Measurements from ENCODE around the gene MXRA8. TPM values are rescaled to one million over a fixed set of nuclear protein-coding genes. Genes with fewer than 3 reads are reported as not detected.
"Not testable (repeated sequence)": the region's sequence is repeated elsewhere in the genome, so short reads cannot be mapped to it uniquely, and the experiment has no call there.

Gene MXRA8
- total RNA-seq, 2 experiments from 2014 or later, result 0.18 to 0.23 TPM

DNA sequence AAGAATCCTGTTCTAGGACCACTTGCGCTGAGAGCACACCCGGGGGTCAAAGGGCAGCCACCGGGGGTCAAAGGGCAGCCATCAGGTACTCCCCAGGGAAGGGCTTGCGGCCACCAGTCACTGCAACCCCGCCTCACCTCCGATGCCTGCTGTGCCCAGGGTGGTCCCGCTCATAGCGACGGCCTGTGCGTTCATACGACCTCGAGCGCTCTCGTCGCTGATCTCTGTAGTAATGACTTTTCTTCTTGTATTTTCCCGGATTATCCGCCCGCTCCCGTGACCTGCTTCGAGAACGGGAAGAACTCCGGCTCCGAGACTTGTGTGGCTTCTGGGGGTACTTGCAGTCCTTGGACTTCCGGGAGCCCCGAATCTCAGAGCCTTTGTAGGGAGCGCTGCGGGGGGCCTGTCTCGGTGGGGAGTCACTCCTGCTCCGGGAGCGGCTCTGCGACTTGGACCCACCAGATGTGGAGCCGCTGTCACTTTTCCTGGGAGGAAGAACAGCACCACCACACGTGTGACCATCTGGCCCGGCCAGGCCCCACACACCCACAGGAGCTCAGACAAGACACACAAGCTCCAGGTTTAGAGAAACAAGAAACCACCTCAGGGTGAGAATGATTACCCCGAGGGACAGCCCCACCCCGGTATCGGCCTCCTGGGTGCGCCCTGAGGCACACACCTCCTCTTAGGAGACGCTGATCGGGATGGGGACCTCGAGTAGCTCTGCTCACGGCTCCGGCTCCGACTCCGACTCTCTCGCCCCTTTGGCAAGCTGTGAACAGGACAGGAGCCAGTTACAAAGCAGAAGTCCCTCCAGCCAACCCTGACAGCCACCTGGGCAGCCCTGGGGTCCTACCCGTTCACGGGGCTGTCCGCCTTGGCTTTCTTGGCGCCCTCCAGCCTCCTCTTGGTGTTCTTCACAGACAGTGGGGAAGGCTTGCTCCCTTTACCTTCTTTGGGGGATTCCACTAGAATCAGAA lies 29.0 kb upstream of the MXRA8 start:
- Mint-ChIP-seq H3K4me3 (no peak overlapping the region), H3K36me3 (ENCODE audit: low read depth) (peaks cover 62% of the 10 kb centered on the region), H3K27me3 (no peaks in the 10 kb centered on the region), H3K9me3 (no peaks in the 10 kb centered on the region), H3K27ac (no peak overlapping the region), H3K4me1 (peaks cover 1% of the 10 kb centered on the region)
- CTCF ChIA-PET, result interaction anchor here (1.8 to 2.4 kb wide), 2 partner anchors 12 to 15 kb away, joined by 6 to 7 read pairs; partner anchors contain the start of gene AURKAIP1
- POLR2A ChIA-PET, result interaction anchor here (1.5 to 3.0 kb wide), 2 partner anchors 11 to 12 kb away, joined by 4 to 11 read pairs; no protein-coding TSS in a partner anchor
- DNase-seq, result no peak

DNA sequence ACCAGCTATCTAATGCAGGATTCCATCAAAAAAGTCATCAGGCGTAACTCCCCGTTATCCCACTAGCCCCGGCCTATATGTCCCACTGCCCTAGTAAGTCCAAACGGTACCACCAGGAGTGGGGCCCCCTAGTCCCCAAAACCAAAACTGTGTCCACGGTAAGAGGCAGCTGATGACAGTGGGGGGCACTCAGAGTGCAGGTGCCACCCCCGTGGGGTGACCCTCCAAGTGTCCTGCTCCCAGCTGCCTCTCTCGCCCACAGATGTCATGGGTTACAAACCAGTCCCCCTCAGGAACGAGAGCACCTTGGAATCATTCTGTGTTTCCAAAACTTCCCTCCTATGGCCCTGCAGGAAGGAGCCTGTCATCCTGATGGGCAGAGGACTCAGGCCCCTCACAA lies 27.6 kb upstream of the MXRA8 start:
- Mint-ChIP-seq H3K27ac (no peak overlapping the region), H3K36me3 (ENCODE audit: low read depth) (peaks cover 47% of the 10 kb centered on the region), H3K4me3 (no peak overlapping the region), H3K27me3 (no peaks in the 10 kb centered on the region), H3K4me1 (no peaks in the 10 kb centered on the region), H3K9me3 (no peaks in the 10 kb centered on the region)
- CTCF ChIA-PET, result interaction anchor here (1.8 kb wide), 1 partner anchor 14 kb away, joined by 6 read pairs; no protein-coding TSS in a partner anchor
- no peak for DNase-seq
- POLR2A ChIA-PET, result interaction anchor here (1.1 to 1.6 kb wide), 2 partner anchors 10 to 19 kb away, joined by 3 to 5 read pairs; partner anchors contain the start of gene AURKAIP1

DNA sequence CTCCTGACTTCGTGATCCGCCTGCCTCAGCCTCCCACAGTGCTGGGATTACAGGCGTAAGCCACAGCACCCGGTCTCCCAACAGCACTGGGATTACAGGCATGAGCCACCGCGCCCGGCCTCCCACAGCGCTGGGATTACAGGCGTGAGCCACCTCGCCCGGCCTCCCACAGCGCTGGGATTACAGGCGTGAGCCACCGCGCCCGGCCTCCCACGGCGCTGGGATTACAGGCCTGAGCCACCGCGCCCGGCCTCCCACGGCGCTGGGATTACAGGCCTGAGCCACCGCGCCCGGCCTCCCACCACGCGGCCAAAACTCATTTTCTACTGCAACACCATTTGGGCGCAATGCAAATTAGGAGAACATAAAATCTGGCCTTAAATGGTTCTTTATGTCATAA lies 27.0 kb upstream of the MXRA8 start:
- not testable (repeated sequence) for H3K4me1 Mint-ChIP-seq, H3K27ac Mint-ChIP-seq, H3K9me3 Mint-ChIP-seq, H3K27me3 Mint-ChIP-seq, DNase-seq, H3K4me3 Mint-ChIP-seq
- CTCF ChIA-PET, result interaction anchor here (1.8 kb wide), 1 partner anchor 13 kb away, joined by 6 read pairs; no protein-coding TSS in a partner anchor
- POLR2A ChIA-PET, result interaction anchor here (1.1 to 1.6 kb wide), 3 partner anchors 10 to 19 kb away, joined by 3 to 5 read pairs (median 3); partner anchors contain the start of genes AURKAIP1 and CCNL2
- H3K36me3 Mint-ChIP-seq (ENCODE audit: low read depth), result peaks cover 41% of the 10 kb centered on the region

DNA sequence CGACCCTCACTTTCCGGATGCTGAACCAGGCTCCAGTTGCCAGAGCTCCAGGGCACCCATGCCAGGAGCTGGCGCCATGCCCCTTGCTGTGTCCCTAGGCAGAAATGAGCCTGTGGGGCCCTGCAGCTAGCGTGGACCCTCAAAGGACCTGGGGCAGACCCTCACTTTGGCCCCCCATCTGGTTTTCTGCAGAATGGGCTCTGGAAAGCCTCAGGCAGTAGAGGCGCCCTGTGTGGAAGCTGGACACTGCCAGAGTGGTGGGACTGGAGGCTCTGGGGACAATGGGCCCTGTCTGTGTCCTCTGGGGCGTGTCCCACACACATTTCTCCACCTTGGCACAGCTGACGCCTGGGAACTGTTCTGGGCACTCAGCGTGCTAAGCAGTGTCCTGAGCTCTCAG lies 22.9 kb upstream of the MXRA8 start:
- ChIA-PET CTCF (interaction anchor here (0.7 kb wide), 1 partner anchor 15 kb away, joined by 4 read pairs; no protein-coding TSS in a partner anchor), POLR2A (interaction anchor here (1.8 kb wide), 1 partner anchor 18 kb away, joined by 9 read pairs; the partner anchor contains the start of gene CCNL2)
- Mint-ChIP-seq H3K9me3 (no peaks in the 10 kb centered on the region), H3K36me3 (ENCODE audit: low read depth) (peaks cover 6% of the 10 kb centered on the region), H3K27ac (no peak overlapping the region), H3K4me3 (no peak overlapping the region), H3K27me3 (no peaks in the 10 kb centered on the region), H3K4me1 (peaks cover 3% of the 10 kb centered on the region)
- DNase-seq, result no peak

DNA sequence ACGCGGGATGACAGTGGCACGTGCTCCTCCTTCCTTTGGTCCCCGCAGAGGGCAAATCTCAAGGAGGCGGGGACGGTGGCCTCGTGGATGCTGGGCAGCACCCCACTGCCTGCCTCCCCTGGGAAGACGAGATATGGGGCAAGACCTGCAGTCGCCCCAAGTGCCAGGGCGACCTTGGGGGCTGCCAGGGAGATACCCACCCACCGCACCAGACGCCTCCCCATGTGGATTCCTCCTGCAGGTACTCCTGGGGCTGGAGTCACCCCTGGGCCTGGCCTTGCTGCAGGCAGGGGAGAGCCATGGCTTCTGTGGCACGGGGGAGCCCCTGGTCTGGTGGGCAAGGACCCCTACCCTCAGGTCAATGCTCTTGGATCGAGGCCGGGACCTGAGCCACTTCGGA lies 22.5 kb upstream of the MXRA8 start:
- Mint-ChIP-seq H3K27me3 (no peaks in the 10 kb centered on the region), H3K4me3 (no peak overlapping the region), H3K36me3 (ENCODE audit: low read depth) (peaks cover 2% of the 10 kb centered on the region), H3K4me1 (peaks cover 6% of the 10 kb centered on the region), H3K9me3 (no peaks in the 10 kb centered on the region), H3K27ac (no peak overlapping the region)
- ChIA-PET CTCF (interaction anchor here (0.7 kb wide), 1 partner anchor 16 kb away, joined by 4 read pairs; no protein-coding TSS in a partner anchor), POLR2A (interaction anchor here (1.8 kb wide), 1 partner anchor 18 kb away, joined by 9 read pairs; the partner anchor contains the start of gene CCNL2)
- DNase-seq, result no peak

DNA sequence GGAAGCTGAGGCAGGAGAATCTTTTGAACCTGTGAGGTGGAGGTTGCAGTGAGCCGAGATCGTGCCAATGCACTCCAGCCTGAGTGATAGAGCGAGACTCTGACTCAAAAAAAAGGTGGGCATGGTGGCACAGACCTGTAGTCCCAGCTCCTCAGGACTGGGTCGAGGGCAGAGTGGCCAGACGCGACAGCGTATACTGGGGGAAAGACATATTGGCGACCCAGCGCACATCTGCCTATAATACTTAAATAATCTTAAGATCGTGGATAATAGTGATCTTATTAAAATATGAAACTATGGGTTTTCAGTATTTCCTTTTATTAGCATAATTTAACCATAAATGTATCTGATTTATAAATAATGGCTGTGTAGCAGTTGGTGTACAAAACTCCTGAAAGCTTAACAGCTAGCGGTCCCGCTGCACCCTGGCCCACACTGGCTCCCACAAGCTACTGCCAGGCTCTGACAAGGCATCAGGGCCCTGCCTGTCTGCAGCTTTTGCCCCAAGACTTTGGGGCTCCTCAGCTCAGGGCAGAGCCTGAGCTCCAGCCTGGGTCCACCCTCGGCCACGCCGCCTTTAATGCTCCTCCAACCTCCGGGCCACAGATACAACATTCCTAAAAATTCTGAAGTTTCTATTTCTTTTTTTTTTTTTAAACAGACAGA lies 19.3 kb upstream of the MXRA8 start:
- no peaks in the 10 kb centered on the region for H3K27me3 Mint-ChIP-seq
- no peak overlapping the region for H3K4me3 Mint-ChIP-seq
- no peak for DNase-seq
- ChIA-PET POLR2A (interaction anchor here (0.9 to 1.7 kb wide), 3 partner anchors 12 to 24 kb away, joined by 3 to 4 read pairs (median 3); no protein-coding TSS in a partner anchor), CTCF (interaction anchor here (0.7 kb wide), 1 partner anchor 30 kb away, joined by 4 read pairs; no protein-coding TSS in a partner anchor)
- no peaks in the 10 kb centered on the region for H3K9me3 Mint-ChIP-seq
- peaks cover 27% of the 10 kb centered on the region for H3K4me1 Mint-ChIP-seq
- peaks cover 11% of the 10 kb centered on the region for H3K36me3 Mint-ChIP-seq (ENCODE audit: low read depth)
- H3K27ac Mint-ChIP-seq, result no peak overlapping the region

DNA sequence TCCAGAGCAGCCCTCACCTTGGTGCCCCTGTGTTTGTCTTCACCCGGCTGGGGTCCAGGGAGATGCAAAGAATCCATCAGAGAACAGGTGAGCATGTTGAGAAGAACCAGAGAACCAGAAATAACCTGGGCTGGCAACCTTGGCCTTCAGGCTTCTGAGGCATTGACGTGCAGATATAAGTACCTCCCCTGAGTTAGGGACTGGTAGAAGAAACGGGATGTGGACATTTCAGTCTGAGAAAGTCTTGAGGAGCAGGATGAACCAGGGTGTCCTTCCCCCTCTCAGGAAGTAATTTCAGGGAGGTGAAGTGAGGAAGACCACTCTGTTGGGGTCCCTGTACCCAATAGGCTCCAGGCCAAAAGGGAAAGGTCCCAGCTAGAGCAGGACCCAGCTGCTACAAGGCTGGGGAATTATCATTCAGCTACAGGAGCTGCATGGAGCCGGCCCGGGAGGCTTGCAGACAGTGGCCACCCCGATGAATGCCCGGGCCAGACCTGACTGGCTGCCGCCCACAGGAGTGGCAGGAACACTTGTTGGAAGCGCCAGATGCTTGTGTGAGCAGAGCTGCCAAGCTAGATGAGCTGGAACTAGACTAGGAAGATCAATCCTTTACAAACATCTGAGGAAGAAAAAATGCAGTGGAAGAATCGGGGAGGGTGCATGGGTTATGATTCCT lies 18.3 kb upstream of the MXRA8 start:
- Mint-ChIP-seq H3K27ac (peak overlapping the region; percentile 95), H3K9me3 (no peaks in the 10 kb centered on the region), H3K4me1 (peaks cover 35% of the 10 kb centered on the region), H3K27me3 (no peaks in the 10 kb centered on the region), H3K4me3 (peak overlapping the region; percentile 90), H3K36me3 (ENCODE audit: low read depth) (peaks cover 11% of the 10 kb centered on the region)
- CTCF ChIA-PET, result interaction anchor here (1.5 kb wide), 1 partner anchor 128 kb away, joined by 8 read pairs; no protein-coding TSS in a partner anchor
- POLR2A ChIA-PET, result interaction anchor here (0.8 to 3.7 kb wide), 7 partner anchors 9 to 134 kb away, joined by 3 to 51 read pairs (median 5); partner anchors contain the start of genes CCNL2 and MRPL20
- DNase-seq, result no peak

DNA sequence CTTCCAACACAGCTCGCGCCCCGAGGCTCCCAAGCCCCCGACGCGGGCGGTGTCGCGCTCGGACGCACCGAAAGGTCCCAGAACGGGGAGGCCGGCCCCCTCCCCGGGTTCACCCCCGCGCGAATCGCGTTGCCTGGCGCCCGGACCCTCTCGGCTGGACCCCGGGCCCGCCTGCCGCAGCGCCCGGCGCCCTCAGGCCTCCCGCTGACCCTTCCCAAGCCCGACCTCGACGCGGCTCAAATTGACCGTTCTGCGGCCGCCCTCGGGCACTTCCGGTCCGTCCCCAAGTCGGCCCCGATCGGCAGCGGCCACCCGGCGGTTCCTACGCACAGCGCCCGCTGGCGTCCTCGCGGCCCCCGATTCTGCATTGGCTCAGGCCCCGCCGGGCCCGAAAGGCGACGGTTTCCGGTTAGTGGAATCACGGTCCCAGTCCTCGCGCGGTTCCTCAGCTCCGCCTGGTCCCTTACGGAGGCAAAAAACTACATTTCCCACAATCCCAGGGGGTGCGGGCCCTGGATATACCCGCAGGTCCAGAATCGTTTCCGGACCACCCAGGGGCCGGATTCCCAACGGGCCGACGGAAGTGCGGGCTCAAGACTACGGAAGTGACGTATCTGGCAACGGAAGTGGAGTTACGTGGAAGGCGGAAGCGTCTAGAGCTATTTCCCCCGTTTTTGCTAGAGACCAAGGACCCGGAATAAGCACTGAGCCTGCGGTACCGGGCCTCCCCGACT lies 16.7 kb upstream of the MXRA8 start, which contains the start of gene AURKAIP1:
TSS of gene AURKAIP1 (minus strand) at position 279 of the 734 bp plus-strand sequence. CDS start 451 bp downstream, outside the sequence.
- DNase-seq, result peak; percentile 98
- Mint-ChIP-seq H3K27ac (peak within 1 kb of the TSS; percentile 95), H3K4me1 (peaks cover 49% of the 10 kb centered on the region), H3K4me3 (peak within 1 kb of the TSS; percentile 90), H3K27me3 (no peaks in the 10 kb centered on the region), H3K9me3 (no peaks in the 10 kb centered on the region), H3K36me3 (ENCODE audit: low read depth) (peaks cover 11% of the 10 kb centered on the region)
- ChIA-PET CTCF (interaction anchor here (0.8 to 1.5 kb wide), 7 partner anchors 13 to 253 kb away, joined by 3 to 8 read pairs (median 6); partner anchors contain the start of gene CCNL2), POLR2A (interaction anchor here (0.6 to 3.7 kb wide), 24 partner anchors 11 to 416 kb away, joined by 3 to 51 read pairs (median 4); partner anchors contain the start of genes ACAP3, CCNL2, ISG15 and MIB2)

DNA sequence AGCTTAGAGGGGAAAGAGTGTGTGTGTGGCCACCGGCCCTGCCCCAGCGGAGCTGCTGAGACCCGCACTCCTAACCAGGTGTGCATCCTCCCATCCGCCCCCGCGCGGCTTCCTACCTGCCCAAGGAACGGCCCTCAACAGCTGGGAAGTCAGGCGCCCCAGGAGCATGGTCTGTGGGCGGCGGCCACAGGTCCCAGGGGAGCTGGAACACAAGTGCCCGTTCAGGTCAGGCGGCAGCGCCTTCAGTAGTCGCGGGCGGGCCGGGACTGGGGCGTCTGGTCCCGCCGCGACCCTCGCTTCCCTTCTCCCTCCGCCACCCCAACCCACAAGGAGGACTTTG lies 16.2 kb upstream of the MXRA8 start:
- Mint-ChIP-seq H3K27ac (peak overlapping the region; percentile 71), H3K9me3 (no peaks in the 10 kb centered on the region), H3K4me1 (peaks cover 50% of the 10 kb centered on the region), H3K27me3 (no peaks in the 10 kb centered on the region), H3K4me3 (peak overlapping the region; percentile 90), H3K36me3 (ENCODE audit: low read depth) (peaks cover 11% of the 10 kb centered on the region)
- ChIA-PET POLR2A (interaction anchor here (0.8 to 3.7 kb wide), 19 partner anchors 11 to 415 kb away, joined by 3 to 51 read pairs (median 5); partner anchors contain the start of genes ACAP3, CCNL2, ISG15 and MIB2), CTCF (interaction anchor here (1.1 to 1.2 kb wide), 4 partner anchors 24 to 252 kb away, joined by 3 to 8 read pairs (median 5); partner anchors contain the start of gene CCNL2)
- no peak for DNase-seq

DNA sequence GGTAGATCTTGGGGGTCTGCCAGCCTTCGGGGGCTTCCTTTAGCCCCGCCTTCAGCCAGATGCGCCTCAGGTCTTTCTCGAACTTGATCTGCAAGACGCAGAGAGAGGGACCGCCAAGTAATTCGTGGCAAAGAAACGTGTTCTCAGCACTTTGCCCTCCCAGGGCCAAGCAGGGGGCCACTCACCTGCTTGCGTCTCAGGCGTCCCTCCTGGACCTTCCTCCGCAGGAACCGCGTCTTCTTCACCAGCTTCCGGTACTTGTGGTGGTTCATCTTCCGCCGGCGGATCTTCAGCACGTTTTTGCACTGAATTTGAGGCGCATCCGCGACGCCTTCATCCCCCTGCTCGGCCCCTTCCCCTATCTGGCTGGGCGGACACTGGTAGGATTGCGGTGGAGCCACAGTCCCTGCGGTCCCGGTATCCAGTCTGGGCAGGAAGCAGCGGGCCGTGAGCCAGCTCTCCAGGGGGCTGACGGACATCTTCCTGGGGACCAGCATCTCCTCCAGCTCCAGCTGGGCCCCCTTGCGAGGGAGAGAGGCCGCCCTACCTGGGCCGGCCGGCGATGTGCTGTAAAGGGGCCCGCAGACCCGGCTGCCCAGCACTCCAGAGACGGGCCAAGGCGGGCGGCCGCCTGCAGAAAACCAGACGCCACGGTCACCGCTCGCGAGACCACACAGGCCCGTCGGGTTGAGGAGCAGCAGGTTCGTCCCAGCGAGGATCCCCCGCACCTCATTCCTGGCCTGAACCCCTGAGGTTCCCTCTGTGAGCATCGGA lies 15.6 kb upstream of the MXRA8 start:
- Mint-ChIP-seq H3K9me3 (no peaks in the 10 kb centered on the region), H3K36me3 (ENCODE audit: low read depth) (peaks cover 11% of the 10 kb centered on the region), H3K4me1 (peaks cover 50% of the 10 kb centered on the region), H3K27ac (peak overlapping the region; percentile 71), H3K4me3 (peak overlapping the region; percentile 90), H3K27me3 (no peaks in the 10 kb centered on the region)
- ChIA-PET CTCF (interaction anchor here (1.0 to 1.1 kb wide), 2 partner anchors 24 to 26 kb away, joined by 3 to 4 read pairs; no protein-coding TSS in a partner anchor), POLR2A (interaction anchor here (1.0 to 3.7 kb wide), 10 partner anchors 23 to 415 kb away, joined by 3 to 51 read pairs (median 5); partner anchors contain the start of genes ACAP3, CCNL2, MRPL20 and NOC2L)
- no peak for DNase-seq

All from activated CD4-positive, alpha-beta memory T cell treated with anti-CD3 and anti-CD28 coated beads, Interleukin-2, amount 10 ng/mL, durations not matched to agents 7 days and 5 days (primary cell).